KMS-11 (cell line): ENCODE data around the gene TPO.

Source experiments
- H2AFZ ChIP-seq: fragments of 200-600 bp; sonication (generic); 2 replicates; pipeline ENCODE4 v1.6.1; 2016; ENCODE audit warnings: antibody characterized with exemption, mixed run types, low read depth
- H3K27ac ChIP-seq: fragments of 200-600 bp; sonication (generic); 2 replicates; pipeline ENCODE4 v1.6.1; 2016; ENCODE audit warnings: mild to moderate bottlenecking, mixed run types
- H3K27me3 ChIP-seq: fragments of 200-600 bp; sonication (generic); 2 replicates; pipeline ENCODE4 v1.6.1; 2017; ENCODE audit warnings: mild to moderate bottlenecking, low read depth, mixed run types, moderate library complexity; ENCODE audit not compliant: insufficient read depth
- H3K36me3 ChIP-seq: fragments of 200-600 bp; sonication (generic); 2 replicates; pipeline ENCODE4 v1.6.1; 2017; ENCODE audit warnings: mild to moderate bottlenecking, mixed run types; ENCODE audit not compliant: insufficient read depth
- H3K4me1 ChIP-seq: fragments of 200-600 bp; sonication (generic); 2 replicates; pipeline ENCODE4 v1.6.1; 2016; ENCODE audit warnings: mild to moderate bottlenecking, low read depth, mixed run types; ENCODE audit not compliant: poor library complexity, severe bottlenecking
- H3K4me2 ChIP-seq: fragments of 200-600 bp; sonication (generic); 2 replicates; pipeline ENCODE4 v1.7.0; 2016; ENCODE audit warnings: mild to moderate bottlenecking, mixed run types
- H3K4me3 ChIP-seq: fragments of 200-600 bp; sonication (generic); IDR thresholded peaks from 2 replicates; pipeline ENCODE4 v1.6.1; 2017; ENCODE audit warnings: low read depth, low read length, mixed read lengths; ENCODE audit not compliant: insufficient read depth
- H3K79me2 ChIP-seq: fragments of 200-600 bp; sonication (generic); 2 replicates; pipeline ENCODE4 v1.6.1; 2016; ENCODE audit warnings: low read depth, mixed run types; ENCODE audit not compliant: insufficient read depth
- H3K9ac ChIP-seq: fragments of 200-600 bp; sonication (generic); 2 replicates; pipeline ENCODE4 v1.6.1; 2016; ENCODE audit warnings: mild to moderate bottlenecking, mixed run types
- H4K20me1 ChIP-seq: fragments of 200-600 bp; sonication (generic); 2 replicates; pipeline ENCODE4 v1.6.1; 2016; ENCODE audit warnings: mild to moderate bottlenecking, mixed run types; ENCODE audit not compliant: insufficient read depth
- CTCF ChIP-seq: fragments of 200-600 bp; sonication (generic); conservative IDR thresholded peaks from 2 replicates; pipeline ENCODE4 v1.6.1; 2017; ENCODE audit warnings: low read depth, mild to moderate bottlenecking, antibody characterized with exemption, low read length, moderate library complexity, mixed read lengths

The TPO gene

DNA sequence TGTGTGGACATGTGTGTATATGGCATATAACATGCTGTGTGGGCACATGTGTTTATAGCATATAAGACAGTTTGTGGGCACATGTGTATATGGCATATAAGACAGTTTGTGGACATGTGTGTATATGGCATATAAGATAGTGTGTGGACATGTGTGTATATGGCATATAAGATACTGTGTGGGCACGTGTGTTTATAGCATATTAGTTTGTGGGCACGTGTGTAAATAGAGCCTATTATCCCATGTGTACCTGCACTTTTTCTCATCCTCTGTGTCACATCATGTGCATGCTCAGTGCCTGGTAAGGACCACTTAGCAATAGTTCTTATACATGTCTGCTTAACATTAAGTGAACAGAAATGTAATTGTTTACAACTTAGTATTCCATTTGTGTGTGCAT is 45.2 kb downstream of the TPO start:
- TF ChIP-seq CTCF = no peak
- H3K9ac ChIP-seq = no peak overlapping the region
- H3K4me3 ChIP-seq = no peak overlapping the region
- H2AFZ ChIP-seq = no peak overlapping the region
- no peaks in the 10 kb centered on the region for H3K36me3 ChIP-seq
- H3K27ac ChIP-seq = no peak overlapping the region
- H3K79me2 ChIP-seq = no peaks in the 10 kb centered on the region
- H3K27me3 ChIP-seq = no peaks in the 10 kb centered on the region
- H3K4me2 ChIP-seq = no peak overlapping the region
- H4K20me1 ChIP-seq = no peaks in the 10 kb centered on the region
- no peaks in the 10 kb centered on the region for H3K4me1 ChIP-seq

- H3K36me3 ChIP-seq = no peaks in the 10 kb centered on the region
- no peaks in the 10 kb centered on the region for H4K20me1 ChIP-seq
- H3K27ac ChIP-seq = no peak overlapping the region
- no peak overlapping the region for H3K4me2 ChIP-seq
- TF ChIP-seq CTCF = no peak
- no peak overlapping the region for H2AFZ ChIP-seq
- no peak overlapping the region for H3K4me3 ChIP-seq
- H3K9ac ChIP-seq = no peak overlapping the region
- H3K4me1 ChIP-seq = no peaks in the 10 kb centered on the region
- H3K79me2 ChIP-seq = no peaks in the 10 kb centered on the region
- no peaks in the 10 kb centered on the region for H3K27me3 ChIP-seq
Observed at GRCh38 chr2:1459727-1460126, 46.5 kb downstream of the TPO start.

DNA sequence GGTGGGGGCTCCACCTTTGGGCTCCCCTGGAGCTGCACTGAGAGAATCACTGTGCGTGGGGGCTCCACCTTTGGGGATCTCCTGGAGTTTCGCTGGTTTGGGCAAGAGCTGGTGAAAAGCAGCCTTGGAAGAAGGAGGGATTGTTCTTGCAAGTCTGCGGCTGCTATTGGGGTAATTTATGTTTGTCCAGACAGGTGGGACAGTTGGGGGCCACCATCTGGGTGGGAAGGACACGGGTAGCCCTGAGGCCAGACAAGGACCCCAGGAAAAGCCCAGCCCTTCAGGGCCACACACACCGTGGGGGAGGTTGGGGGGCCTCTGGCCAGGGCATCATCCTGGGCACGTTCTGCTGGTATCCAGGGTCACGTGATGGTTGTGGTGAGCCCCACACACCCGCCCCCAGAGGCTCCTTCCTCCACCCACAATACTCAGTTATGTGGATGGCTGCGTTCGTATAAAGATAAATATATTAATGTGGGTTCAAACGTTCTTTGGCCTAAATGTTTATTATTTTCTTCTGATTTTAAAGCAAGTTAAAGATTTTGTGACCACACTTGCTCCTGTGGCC is 47.7 kb downstream of the TPO start:
- H3K36me3 ChIP-seq = no peaks in the 10 kb centered on the region
- H3K79me2 ChIP-seq = no peaks in the 10 kb centered on the region
- H3K9ac ChIP-seq = no peak overlapping the region
- H3K27me3 ChIP-seq = no peaks in the 10 kb centered on the region
- H4K20me1 ChIP-seq = no peaks in the 10 kb centered on the region
- H3K4me2 ChIP-seq = no peak overlapping the region
- no peak overlapping the region for H3K27ac ChIP-seq
- TF ChIP-seq CTCF = no peak
- H2AFZ ChIP-seq = no peak overlapping the region
- no peaks in the 10 kb centered on the region for H3K4me1 ChIP-seq
- no peak overlapping the region for H3K4me3 ChIP-seq

- Histone ChIP-seq H3K36me3 (no peaks in the 10 kb centered on the region), H2AFZ (no peak overlapping the region), H3K27ac (no peak overlapping the region), H4K20me1 (no peaks in the 10 kb centered on the region), H3K9ac (no peak overlapping the region), H3K79me2 (no peaks in the 10 kb centered on the region), H3K27me3 (no peaks in the 10 kb centered on the region), H3K4me3 (no peak overlapping the region), H3K4me2 (no peak overlapping the region), H3K4me1 (no peaks in the 10 kb centered on the region)
- no peak for TF ChIP-seq CTCF
Observed at GRCh38 chr2:1461507-1462390, 48.5 kb downstream of the TPO start.
